Measurements from ENCODE around the gene MAFF.
A peak's percentile ranks its signal among the peaks of the same experiment; 100 is the strongest.

DNA sequence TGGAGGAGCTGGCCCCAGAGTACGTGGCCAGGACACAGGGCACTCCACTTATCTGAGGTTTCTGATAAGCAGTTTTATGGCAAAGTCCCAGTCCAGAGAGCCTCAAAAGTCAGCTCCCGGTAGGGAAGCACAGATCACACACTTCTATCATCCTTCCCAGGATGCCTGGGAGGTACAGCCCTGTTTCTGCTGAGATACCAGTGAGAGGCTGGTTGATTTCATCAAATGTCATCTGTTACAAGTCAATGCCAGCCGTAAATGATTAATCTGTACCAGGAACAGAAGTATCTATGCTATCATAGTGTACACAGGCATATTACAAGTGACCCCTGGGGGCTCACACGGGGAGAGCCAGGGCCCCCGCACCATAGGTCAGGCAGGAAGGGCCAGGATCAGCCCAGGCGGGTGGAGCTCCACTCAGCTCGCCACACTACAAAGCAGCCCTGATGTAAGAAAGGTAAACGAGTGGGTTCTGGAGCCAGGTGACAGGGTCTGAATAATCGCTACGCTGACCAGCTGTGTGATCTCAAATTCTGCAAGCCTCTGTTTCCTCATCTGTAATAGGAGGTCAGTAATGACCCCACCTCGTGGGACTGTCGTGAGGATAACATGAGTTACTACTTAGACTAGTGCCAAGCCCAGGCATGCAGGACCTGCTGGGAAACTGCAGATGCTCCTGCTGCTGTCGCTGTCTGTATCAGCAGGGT lies 37.8 kb upstream of the MAFF start:
- TF ChIP-seq, protein P1, sequence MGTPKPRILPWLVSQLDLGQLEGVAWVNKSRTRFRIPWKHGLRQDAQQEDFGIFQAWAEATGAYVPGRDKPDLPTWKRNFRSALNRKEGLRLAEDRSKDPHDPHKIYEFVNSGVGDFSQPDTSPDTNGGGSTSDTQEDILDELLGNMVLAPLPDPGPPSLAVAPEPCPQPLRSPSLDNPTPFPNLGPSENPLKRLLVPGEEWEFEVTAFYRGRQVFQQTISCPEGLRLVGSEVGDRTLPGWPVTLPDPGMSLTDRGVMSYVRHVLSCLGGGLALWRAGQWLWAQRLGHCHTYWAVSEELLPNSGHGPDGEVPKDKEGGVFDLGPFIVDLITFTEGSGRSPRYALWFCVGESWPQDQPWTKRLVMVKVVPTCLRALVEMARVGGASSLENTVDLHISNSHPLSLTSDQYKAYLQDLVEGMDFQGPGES (IDR thresholded peaks at IDR 0.05; ENCODE audit: low read depth, low read length) = no peak
- TF ChIP-seq TAF1 (IDR thresholded peaks at IDR 0.05; ENCODE audit: borderline replicate concordance, low read depth, low read length) (no peak), YY1 (IDR thresholded peaks at IDR 0.05; ENCODE audit: low read depth) (no peak), NRF1 (IDR thresholded peaks at IDR 0.05; ENCODE audit: low read depth, low read length) (no peak), TEAD4 (IDR thresholded peaks at IDR 0.05; ENCODE audit: borderline replicate concordance, insufficient read depth) (no peak), RAD21 (IDR thresholded peaks at IDR 0.05; ENCODE audit: low read length) (peak; percentile 10; the same call in 1 of the 2 replicates)
- TF ChIP-seq, protein P2, sequence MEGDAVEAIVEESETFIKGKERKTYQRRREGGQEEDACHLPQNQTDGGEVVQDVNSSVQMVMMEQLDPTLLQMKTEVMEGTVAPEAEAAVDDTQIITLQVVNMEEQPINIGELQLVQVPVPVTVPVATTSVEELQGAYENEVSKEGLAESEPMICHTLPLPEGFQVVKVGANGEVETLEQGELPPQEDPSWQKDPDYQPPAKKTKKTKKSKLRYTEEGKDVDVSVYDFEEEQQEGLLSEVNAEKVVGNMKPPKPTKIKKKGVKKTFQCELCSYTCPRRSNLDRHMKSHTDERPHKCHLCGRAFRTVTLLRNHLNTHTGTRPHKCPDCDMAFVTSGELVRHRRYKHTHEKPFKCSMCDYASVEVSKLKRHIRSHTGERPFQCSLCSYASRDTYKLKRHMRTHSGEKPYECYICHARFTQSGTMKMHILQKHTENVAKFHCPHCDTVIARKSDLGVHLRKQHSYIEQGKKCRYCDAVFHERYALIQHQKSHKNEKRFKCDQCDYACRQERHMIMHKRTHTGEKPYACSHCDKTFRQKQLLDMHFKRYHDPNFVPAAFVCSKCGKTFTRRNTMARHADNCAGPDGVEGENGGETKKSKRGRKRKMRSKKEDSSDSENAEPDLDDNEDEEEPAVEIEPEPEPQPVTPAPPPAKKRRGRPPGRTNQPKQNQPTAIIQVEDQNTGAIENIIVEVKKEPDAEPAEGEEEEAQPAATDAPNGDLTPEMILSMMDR (IDR thresholded peaks at IDR 0.05) = no peak
